G401 (cell line): ENCODE results near the gene C4orf17. TPM values are rescaled to one million over a fixed set of nuclear protein-coding genes. Genes with fewer than 3 reads are reported as not detected.
"Not testable (repeated sequence)": the region's sequence is repeated elsewhere in the genome, so short reads cannot be mapped to it uniquely, and the experiment has no call there.

Experiments
- DNase-seq: peaks from one replicate; pipeline ENCODE4 v3.0.0-alpha.2; 2015; ENCODE audit warnings: low spot score
- in situ Hi-C: cut with HindIII; loops from 2 replicates; pipeline ENCODE4 v1.10.0; 2016; ENCODE audit warnings: low sequenced_read_pairs, mixed read lengths
- total RNA-seq: library from RNA; depleted of rRNA; stranded (reverse); fragments of >200 nt; shearing (Covaris generic); gene quantifications from 2 replicates; pipeline ENCODE4 v1.2.3, GENCODE V29; 2014

Gene C4orf17
- total RNA-seq, 1 experiment from 2014 or later, result not detected

- in situ Hi-C loops, DNase-seq: not testable (repeated sequence)
Observed at GRCh38 chr4:99534699-99535098, 23.9 kb downstream of the C4orf17 start.

- no peak for DNase-seq
- in situ Hi-C loops, result no loop called here
Observed at GRCh38 chr4:99536271-99536670, 25.4 kb downstream of the C4orf17 start.

GRCh38 chr4:99536848-99537247 is 26.0 kb downstream of the C4orf17 start:
- DNase-seq, result no peak
- in situ Hi-C loops, result no loop called here

GRCh38 chr4:99537674-99538073 is 26.9 kb downstream of the C4orf17 start:
- in situ Hi-C loops, result no loop called here
- DNase-seq, result no peak

GRCh38 chr4:99540277-99540939 is 29.6 kb downstream of the C4orf17 start:
- no peak for DNase-seq
- in situ Hi-C loops, result no loop called here

- in situ Hi-C loops, result no loop called here
Observed at GRCh38 chr4:99552872-99553271, 42.1 kb downstream of the C4orf17 start.

GRCh38 chr4:99563310-99564186 is 52.7 kb downstream of the C4orf17 start, which contains the start of gene TRMT10A:
Gene TRMT10A (minus strand): TSS chr4:99564039. CDS start chr4:99559338, 4,701 bp downstream.
- in situ Hi-C loops, result no loop called here
- DNase-seq, result peak; percentile 98

More at GRCh38 chr4:99552872-99553271, 42.1 kb downstream of the C4orf17 start:
- no peak for DNase-seq

GRCh38 chr4:99564921-99565320 is 54.1 kb downstream of the C4orf17 start:
- in situ Hi-C loops, result no loop called here
- DNase-seq, result no peak

- DNase-seq, result no peak
- in situ Hi-C loops, result no loop called here
Observed at GRCh38 chr4:99571883-99572282, 61.1 kb downstream of the C4orf17 start.

GRCh38 chr4:99572527-99573240 is 61.9 kb downstream of the C4orf17 start:
- in situ Hi-C loops, result no loop called here
- DNase-seq, result no peak

- in situ Hi-C loops, result no loop called here
- no peak for DNase-seq
Observed at GRCh38 chr4:99573735-99574368, 63.0 kb downstream of the C4orf17 start.

- in situ Hi-C loops, result no loop called here
- DNase-seq, result no peak
Observed at GRCh38 chr4:99574530-99575324, 63.9 kb downstream of the C4orf17 start, which contains the start of gene MTTP. Gene MTTP (plus strand): TSS chr4:99574824. CDS start chr4:99574910, 86 bp downstream.

- in situ Hi-C loops, result no loop called here
- no peak for DNase-seq
Observed at GRCh38 chr4:99578714-99579113, 67.9 kb downstream of the C4orf17 start.

- DNase-seq, result no peak
- in situ Hi-C loops, result no loop called here
Observed at GRCh38 chr4:99585516-99585915, 74.7 kb downstream of the C4orf17 start.

GRCh38 chr4:99586322-99586721 is 75.5 kb downstream of the C4orf17 start:
- DNase-seq, result no peak
- in situ Hi-C loops, result no loop called here

GRCh38 chr4:99586797-99587196 is 76.0 kb downstream of the C4orf17 start:
- in situ Hi-C loops, result no loop called here
- DNase-seq, result no peak

- DNase-seq, result no peak
- in situ Hi-C loops, result no loop called here
Observed at GRCh38 chr4:99587309-99587708, 76.5 kb downstream of the C4orf17 start.

GRCh38 chr4:99587803-99588202 is 77.0 kb downstream of the C4orf17 start:
- in situ Hi-C loops, result no loop called here
- no peak for DNase-seq
